GM23338 (cell line): ENCODE results near the gene NECTIN2. TPM values are rescaled to one million over a fixed set of nuclear protein-coding genes. Genes with fewer than 3 reads are reported as not detected.

Source experiments
- ATAC-seq: fragments of 200-7000 bp; cut with Tn5 transposase; 3 replicates; pipeline ENCODE4 v1.9.1; 2020
- DNase-seq: peaks from one replicate; pipeline ENCODE4 v3.0.0-alpha.2; 2015; ENCODE audit warnings: low spot score
- H2AFZ ChIP-seq: fragments of 200-600 bp; sonication (generic); 2 replicates; pipeline ENCODE4 v1.8.0; 2016; ENCODE audit warnings: antibody characterized with exemption, mild to moderate bottlenecking, moderate library complexity
- H3F3A ChIP-seq: fragments of 200-600 bp; sonication (generic); replicated peaks from 2 replicates; pipeline ENCODE4 v1.8.0; 2017; ENCODE audit warnings: antibody characterized with exemption, mixed run types, low read depth
- H3K27ac ChIP-seq: fragments of 200-600 bp; sonication (generic); 2 replicates; pipeline ENCODE4 v1.6.1; 2016; ENCODE audit warnings: low read depth
- H3K27me3 ChIP-seq: fragments of 200-600 bp; sonication (generic); 2 replicates; pipeline ENCODE4 v1.8.0; 2016; ENCODE audit warnings: mild to moderate bottlenecking, mixed run types, moderate library complexity; ENCODE audit not compliant: insufficient read depth
- H3K36me3 ChIP-seq: fragments of 200-600 bp; sonication (generic); 2 replicates; pipeline ENCODE4 v1.8.0; 2016; ENCODE audit warnings: mild to moderate bottlenecking; ENCODE audit not compliant: insufficient read depth
- H3K4me1 ChIP-seq: fragments of 200-600 bp; sonication (generic); 2 replicates; pipeline ENCODE4 v1.8.0; 2016; ENCODE audit warnings: mild to moderate bottlenecking, moderate library complexity; ENCODE audit not compliant: insufficient read depth
- H3K4me2 ChIP-seq: fragments of 200-600 bp; sonication (generic); 2 replicates; pipeline ENCODE4 v1.7.1; 2017; ENCODE audit warnings: mixed run types
- H3K4me3 ChIP-seq: fragments of 200-600 bp; sonication (generic); 2 replicates; pipeline ENCODE4 v1.6.1; 2016; ENCODE audit warnings: mixed run types
- H3K79me2 ChIP-seq: fragments of 200-600 bp; sonication (generic); replicated peaks from 2 replicates; pipeline ENCODE4 v1.8.0; 2017; ENCODE audit warnings: mild to moderate bottlenecking; ENCODE audit not compliant: insufficient read depth
- H3K9me2 ChIP-seq: fragments of 200-600 bp; sonication (generic); 2 replicates; pipeline ENCODE4 v1.8.0; 2017; ENCODE audit not compliant: insufficient read depth
- H4K20me1 ChIP-seq: fragments of 200-600 bp; sonication (generic); replicated peaks from 2 replicates; pipeline ENCODE4 v1.8.0; 2017; ENCODE audit warnings: mild to moderate bottlenecking; ENCODE audit not compliant: insufficient read depth
- H3K27ac Mint-ChIP-seq: 2 replicates; pipeline ENCODE4 v1.8.0; 2020; ENCODE audit warnings: inconsistent platforms, mild to moderate bottlenecking, moderate library complexity, mixed read lengths
- H3K27me3 Mint-ChIP-seq: 3 replicates; pipeline ENCODE4 v1.8.0; 2022; ENCODE audit warnings: low read depth, mild to moderate bottlenecking, moderate library complexity, mixed read lengths, inconsistent platforms; ENCODE audit not compliant: insufficient read depth, poor library complexity
- H3K36me3 Mint-ChIP-seq: 3 replicates; pipeline ENCODE4 v1.8.0; 2021; ENCODE audit warnings: low read depth, mild to moderate bottlenecking, inconsistent platforms, moderate library complexity, mixed read lengths
- H3K4me1 Mint-ChIP-seq: 3 replicates; pipeline ENCODE4 v1.8.0; 2020; ENCODE audit warnings: mild to moderate bottlenecking, inconsistent platforms, mixed read lengths
- H3K4me3 Mint-ChIP-seq: 3 replicates; pipeline ENCODE4 v1.8.0; 2021; ENCODE audit warnings: moderate library complexity, mild to moderate bottlenecking, inconsistent platforms, mixed read lengths
- H3K9me3 Mint-ChIP-seq: 3 replicates; pipeline ENCODE4 v1.8.0; 2020; ENCODE audit warnings: moderate library complexity, mild to moderate bottlenecking, inconsistent platforms, mixed read lengths
- CREB1 ChIP-seq: fragments of 250-450 bp; sonication (Bioruptor Pico); IDR thresholded peaks from 2 replicates; pipeline ENCODE4 v1.5.0; 2020; ENCODE audit warnings: low read depth, mild to moderate bottlenecking, moderate library complexity
- JUNB ChIP-seq: IDR thresholded peaks from one replicate; pipeline ENCODE4 v1.6.1; 2016; ENCODE audit warnings: antibody characterized with exemption; ENCODE audit not compliant: unreplicated experiment
- POLR2AphosphoS5 ChIP-seq: IDR thresholded peaks from 2 replicates; pipeline ENCODE4 v1.6.1; 2016; ENCODE audit warnings: antibody characterized with exemption, low read depth
- polyA plus RNA-seq: library from polyadenylated mRNA; unstranded; fragments of >200 nt; fragmentation: Nextera tagmentation; extraction: Ambion mirVana; gene quantifications from 2 replicates; pipeline ENCODE4 v1.2.1, GENCODE V29; 2016
- total RNA-seq: library from RNA; depleted of rRNA; stranded (reverse); fragments of >200 nt; shearing (Covaris generic); gene quantifications from 2 replicates; pipeline ENCODE4 v1.2.3, GENCODE V29; 2014
- TF ChIP-seq, protein P1 (sequence below), 2 experiments: fragments of 200-600 bp in 1 of 2; sonication (generic) in 1 of 2; conservative IDR thresholded peaks; 2 replicates each; pipeline versions ENCODE4 v1.5.1 to v1.6.1; 2016 to 2017; ENCODE audit warnings: antibody characterized with exemption in 2 of 2, low read depth in 2 of 2, mild to moderate bottlenecking in 2 of 2, moderate library complexity in 1 of 2
- TF ChIP-seq, protein P2 (sequence below): IDR thresholded peaks from 2 replicates; pipeline ENCODE4 v1.6.1; 2016; ENCODE audit warnings: antibody characterized with exemption

The NECTIN2 gene
- total and polyA plus RNA-seq, 2 experiments from 2014 or later = 109 to 230 TPM

DNA sequence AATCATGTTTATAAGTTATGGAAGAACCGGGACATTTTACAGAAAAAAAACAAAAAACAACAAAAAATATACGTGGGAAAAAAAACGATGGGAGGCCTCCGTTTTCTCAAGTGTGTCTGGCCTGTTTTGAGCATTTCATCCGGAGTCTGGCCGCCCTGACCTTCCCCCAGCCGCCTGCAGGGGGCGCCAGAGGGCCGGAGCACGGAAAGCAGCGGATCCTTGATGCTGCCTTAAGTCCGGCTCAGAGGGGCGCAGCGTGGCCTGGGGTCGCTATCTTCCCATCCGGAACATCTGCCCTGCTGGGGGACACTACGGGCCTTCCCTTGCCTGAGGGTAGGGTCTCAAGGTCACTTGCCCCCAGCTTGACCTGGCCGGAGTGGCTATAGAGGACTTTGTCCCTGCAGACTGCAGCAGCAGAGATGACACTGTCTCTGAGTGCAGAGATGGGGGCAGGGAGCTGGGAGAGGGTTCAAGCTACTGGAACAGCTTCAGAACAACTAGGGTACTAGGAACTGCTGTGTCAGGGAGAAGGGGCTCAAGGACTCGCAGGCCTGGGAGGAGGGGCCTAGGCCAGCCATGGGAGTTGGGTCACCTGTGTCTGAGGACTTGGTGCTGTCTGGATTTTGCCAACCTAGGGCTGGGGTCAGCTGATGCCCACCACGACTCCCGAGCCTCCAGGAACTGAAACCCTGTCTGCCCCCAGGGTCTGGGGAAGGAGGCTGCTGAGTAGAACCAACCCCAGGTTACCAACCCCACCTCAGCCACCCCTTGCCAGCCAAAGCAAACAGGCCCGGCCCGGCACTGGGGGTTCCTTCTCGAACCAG lies 57.7 kb downstream of the NECTIN2 start:
- no peak overlapping the region; the same call in 2 of the 3 replicates for H3K4me3 Mint-ChIP-seq
- Histone ChIP-seq H3K4me3 (no peak overlapping the region), H3K4me2 (no peak overlapping the region; the same call in 1 of the 2 replicates), H3K4me1 (peaks cover 17% of the 10 kb centered on the region), H2AFZ (no peak overlapping the region), H4K20me1 (no peaks in the 10 kb centered on the region; the same call in 1 of the 2 replicates), H3K79me2 (peaks cover 20% of the 10 kb centered on the region), H3F3A (peaks cover 60% of the 10 kb centered on the region), H3K27ac (peak overlapping the region; percentile 84; the same call in 1 of the 2 replicates), H3K36me3 (peaks cover 34% of the 10 kb centered on the region), H3K9me2 (no peaks in the 10 kb centered on the region), H3K27me3 (no peaks in the 10 kb centered on the region)
- peaks cover 17% of the 10 kb centered on the region for H3K4me1 Mint-ChIP-seq
- H3K27me3 Mint-ChIP-seq = peaks cover 34% of the 10 kb centered on the region
- H3K36me3 Mint-ChIP-seq = peaks cover 68% of the 10 kb centered on the region
- H3K27ac Mint-ChIP-seq = no peak overlapping the region
- TF ChIP-seq CREB1 (CRISPR knock-in tag) (0 out of 2 replicates have a peak, but pooled peaks have one; percentile 4), JUNB (no peak), POLR2AphosphoS5 (no peak; the same call in 1 of the 2 replicates)
- TF ChIP-seq, protein P1, sequence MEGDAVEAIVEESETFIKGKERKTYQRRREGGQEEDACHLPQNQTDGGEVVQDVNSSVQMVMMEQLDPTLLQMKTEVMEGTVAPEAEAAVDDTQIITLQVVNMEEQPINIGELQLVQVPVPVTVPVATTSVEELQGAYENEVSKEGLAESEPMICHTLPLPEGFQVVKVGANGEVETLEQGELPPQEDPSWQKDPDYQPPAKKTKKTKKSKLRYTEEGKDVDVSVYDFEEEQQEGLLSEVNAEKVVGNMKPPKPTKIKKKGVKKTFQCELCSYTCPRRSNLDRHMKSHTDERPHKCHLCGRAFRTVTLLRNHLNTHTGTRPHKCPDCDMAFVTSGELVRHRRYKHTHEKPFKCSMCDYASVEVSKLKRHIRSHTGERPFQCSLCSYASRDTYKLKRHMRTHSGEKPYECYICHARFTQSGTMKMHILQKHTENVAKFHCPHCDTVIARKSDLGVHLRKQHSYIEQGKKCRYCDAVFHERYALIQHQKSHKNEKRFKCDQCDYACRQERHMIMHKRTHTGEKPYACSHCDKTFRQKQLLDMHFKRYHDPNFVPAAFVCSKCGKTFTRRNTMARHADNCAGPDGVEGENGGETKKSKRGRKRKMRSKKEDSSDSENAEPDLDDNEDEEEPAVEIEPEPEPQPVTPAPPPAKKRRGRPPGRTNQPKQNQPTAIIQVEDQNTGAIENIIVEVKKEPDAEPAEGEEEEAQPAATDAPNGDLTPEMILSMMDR (conservative IDR thresholded peaks at IDR 0.05; ENCODE audit: low read depth in 2 of 2) = peak; percentile 94 to 99
- peak; percentile 17 for ATAC-seq
- peak; percentile 80 for DNase-seq
- peaks cover 2% of the 10 kb centered on the region; the same call in 1 of the 3 replicates for H3K9me3 Mint-ChIP-seq

DNA sequence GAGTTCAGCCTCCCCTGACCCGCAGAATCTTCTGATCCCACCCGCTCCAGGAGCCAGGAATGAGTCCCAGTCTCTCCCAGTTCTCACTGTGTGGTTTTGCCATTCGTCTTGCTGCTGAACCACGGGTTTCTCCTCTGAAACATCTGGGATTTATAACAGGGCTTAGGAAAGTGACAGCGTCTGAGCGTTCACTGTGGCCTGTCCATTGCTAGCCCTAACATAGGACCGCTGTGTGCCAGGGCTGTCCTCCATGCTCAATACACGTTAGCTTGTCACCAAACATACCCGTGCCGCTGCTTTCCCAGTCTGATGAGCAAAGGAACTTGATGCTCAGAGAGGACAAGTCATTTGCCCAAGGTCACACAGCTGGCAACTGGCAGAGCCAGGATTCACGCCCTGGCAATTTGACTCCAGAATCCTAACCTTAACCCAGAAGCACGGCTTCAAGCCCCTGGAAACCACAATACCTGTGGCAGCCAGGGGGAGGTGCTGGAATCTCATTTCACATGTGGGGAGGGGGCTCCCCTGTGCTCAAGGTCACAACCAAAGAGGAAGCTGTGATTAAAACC lies 58.4 kb downstream of the NECTIN2 start:
- peak; percentile 79 for DNase-seq
- TF ChIP-seq, protein P2, sequence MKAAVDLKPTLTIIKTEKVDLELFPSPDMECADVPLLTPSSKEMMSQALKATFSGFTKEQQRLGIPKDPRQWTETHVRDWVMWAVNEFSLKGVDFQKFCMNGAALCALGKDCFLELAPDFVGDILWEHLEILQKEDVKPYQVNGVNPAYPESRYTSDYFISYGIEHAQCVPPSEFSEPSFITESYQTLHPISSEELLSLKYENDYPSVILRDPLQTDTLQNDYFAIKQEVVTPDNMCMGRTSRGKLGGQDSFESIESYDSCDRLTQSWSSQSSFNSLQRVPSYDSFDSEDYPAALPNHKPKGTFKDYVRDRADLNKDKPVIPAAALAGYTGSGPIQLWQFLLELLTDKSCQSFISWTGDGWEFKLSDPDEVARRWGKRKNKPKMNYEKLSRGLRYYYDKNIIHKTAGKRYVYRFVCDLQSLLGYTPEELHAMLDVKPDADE = no peak
- TF ChIP-seq, protein P1 (conservative IDR thresholded peaks at IDR 0.05; ENCODE audit: low read depth in 2 of 2) = peak; percentile 73 to 74
- Histone ChIP-seq H3K27ac (peak overlapping the region; percentile 99; the same call in 1 of the 2 replicates), H3K9me2 (no peaks in the 10 kb centered on the region), H2AFZ (no peak overlapping the region), H3K27me3 (no peaks in the 10 kb centered on the region), H3K4me1 (peaks cover 17% of the 10 kb centered on the region), H3K4me2 (no peak overlapping the region; the same call in 1 of the 2 replicates), H3F3A (peaks cover 58% of the 10 kb centered on the region), H3K4me3 (peak overlapping the region; percentile 95), H4K20me1 (no peaks in the 10 kb centered on the region; the same call in 1 of the 2 replicates), H3K36me3 (peaks cover 30% of the 10 kb centered on the region), H3K79me2 (peaks cover 17% of the 10 kb centered on the region)
- peaks cover 67% of the 10 kb centered on the region for H3K36me3 Mint-ChIP-seq
- peaks cover 2% of the 10 kb centered on the region; the same call in 1 of the 3 replicates for H3K9me3 Mint-ChIP-seq
- 0 out of 2 replicates have a peak overlapping the region, but pooled peaks have one; percentile 52 for H3K27ac Mint-ChIP-seq
- H3K4me3 Mint-ChIP-seq = peak overlapping the region; percentile 97
- ATAC-seq = peak; percentile 12
- peaks cover 17% of the 10 kb centered on the region for H3K4me1 Mint-ChIP-seq
- H3K27me3 Mint-ChIP-seq = peaks cover 38% of the 10 kb centered on the region
